Neural cell (in vitro differentiated cells): ENCODE results near the gene AMOTL2. TPM values are rescaled to one million over a fixed set of nuclear protein-coding genes. Genes with fewer than 3 reads are reported as not detected.

Experiments used
- H2AFZ ChIP-seq: fragments of 200-600, 300-800 bp; sonication (generic), shearing (Covaris generic); 2 replicates; pipeline ENCODE4 v1.6.0; 2014; ENCODE audit warnings: low read depth, mild to moderate bottlenecking, antibody characterized with exemption, low read length, moderate library complexity
- H3F3A ChIP-seq: fragments of 200-600 bp; shearing (Covaris generic); 2 replicates; pipeline ENCODE4 v1.6.1; 2016; ENCODE audit warnings: mild to moderate bottlenecking, moderate library complexity, mixed read lengths, antibody characterized with exemption, low read length; ENCODE audit not compliant: insufficient read depth, poor library complexity, severe bottlenecking
- H3K27ac ChIP-seq: fragments of 200-600, 300-800 bp; sonication (generic), shearing (Covaris generic); 2 replicates; pipeline ENCODE4 v1.5.1; 2014; ENCODE audit warnings: mild to moderate bottlenecking, low read length, moderate library complexity
- H3K27me3 ChIP-seq: fragments of 300-800, 200-600 bp; sonication (generic), shearing (Covaris generic); 2 replicates; pipeline ENCODE4 v1.6.0; 2014; ENCODE audit warnings: mild to moderate bottlenecking, low read depth, low read length, moderate library complexity; ENCODE audit not compliant: insufficient read depth
- H3K36me3 ChIP-seq: fragments of 300-800, 200-600 bp; sonication (generic), shearing (Covaris generic); 2 replicates; pipeline ENCODE4 v1.5.1; 2014; ENCODE audit warnings: mild to moderate bottlenecking, antibody characterized with exemption, low read length, moderate library complexity; ENCODE audit not compliant: insufficient read depth
- H3K4me2 ChIP-seq: fragments of 300-800, 200-600 bp; sonication (generic), shearing (Covaris generic); 2 replicates; pipeline ENCODE4 v1.6.0; 2014; ENCODE audit warnings: mild to moderate bottlenecking, low read length
- H3K4me3 ChIP-seq: fragments of 300-800, 200-600 bp; sonication (generic), shearing (Covaris generic); 2 replicates; pipeline ENCODE4 v1.5.1; 2014; ENCODE audit warnings: mild to moderate bottlenecking, low read length, moderate library complexity
- H3K79me2 ChIP-seq: fragments of 200-600 bp; shearing (Covaris generic); replicated peaks from 2 replicates; pipeline ENCODE4 v1.6.0; 2014; ENCODE audit warnings: mild to moderate bottlenecking, low read length, moderate library complexity; ENCODE audit not compliant: insufficient read depth
- H3K9ac ChIP-seq: fragments of 300-800, 200-600 bp; sonication (generic), shearing (Covaris generic); 2 replicates; pipeline ENCODE4 v1.6.1; 2016; ENCODE audit warnings: mild to moderate bottlenecking, low read length, mixed read lengths
- H3K9me2 ChIP-seq: fragments of 200-600 bp; shearing (Covaris generic); 2 replicates; pipeline ENCODE4 v1.6.1; 2016; ENCODE audit warnings: mild to moderate bottlenecking, low read length, mixed read lengths; ENCODE audit not compliant: insufficient read depth
- H3K9me3 ChIP-seq: fragments of 200-600, 300-800 bp; sonication (generic), shearing (Covaris generic); 2 replicates; pipeline ENCODE4 v1.6.1; 2016; ENCODE audit warnings: mild to moderate bottlenecking, mixed run types, low read length, moderate library complexity, mixed read lengths
- H4K20me1 ChIP-seq: fragments of 200-600 bp; shearing (Covaris generic); 2 replicates; pipeline ENCODE4 v1.6.1; 2016; ENCODE audit warnings: mild to moderate bottlenecking, mixed run types; ENCODE audit not compliant: insufficient read depth
- CTCF ChIP-seq: fragments of 450-650 bp; IDR thresholded peaks from 2 replicates; pipeline ENCODE4 v1.5.1; 2014; ENCODE audit warnings: antibody characterized with exemption, mild to moderate bottlenecking, moderate library complexity; ENCODE audit not compliant: poor library complexity, severe bottlenecking
- EP300 ChIP-seq: fragments of 450-650 bp; conservative IDR thresholded peaks from 2 replicates; pipeline ENCODE4 v1.6.1; 2014; ENCODE audit warnings: antibody characterized with exemption, mild to moderate bottlenecking, moderate library complexity; ENCODE audit not compliant: poor library complexity, severe bottlenecking
- EZH2 ChIP-seq: fragments of 200-600, 300-800 bp; shearing (Covaris generic), sonication (generic); IDR thresholded peaks from 2 replicates; pipeline ENCODE4 v1.6.1; 2014; ENCODE audit warnings: antibody characterized with exemption, low read length, borderline replicate concordance, mild to moderate bottlenecking; ENCODE audit not compliant: insufficient read depth, poor library complexity, severe bottlenecking
- MXI1 ChIP-seq: fragments of 450-650 bp; conservative IDR thresholded peaks from 2 replicates; pipeline ENCODE4 v1.6.1; 2014; ENCODE audit warnings: antibody characterized with exemption, mild to moderate bottlenecking; ENCODE audit not compliant: poor library complexity, severe bottlenecking
- POLR2AphosphoS5 ChIP-seq: IDR thresholded peaks from 2 replicates; pipeline ENCODE4 v1.6.1; 2012
- RAD21 ChIP-seq: fragments of 450-650 bp; conservative IDR thresholded peaks from 2 replicates; pipeline ENCODE4 v1.6.1; 2014; ENCODE audit warnings: antibody characterized with exemption, mild to moderate bottlenecking, moderate library complexity
- SMC3 ChIP-seq: fragments of 450-650 bp; conservative IDR thresholded peaks from 2 replicates; pipeline ENCODE4 v1.6.1; 2014; ENCODE audit warnings: antibody characterized with exemption, mild to moderate bottlenecking, moderate library complexity; ENCODE audit not compliant: poor library complexity
- TAF1 ChIP-seq: IDR thresholded peaks from 2 replicates; pipeline ENCODE4 v1.6.1; 2012; ENCODE audit warnings: low read depth
- polyA plus RNA-seq: library from polyadenylated mRNA; depleted of rRNA; stranded (reverse); fragments of >200 nt; gene quantifications from 2 replicates; pipeline ENCODE4 v1.2.3, GENCODE V29; 2014
- TF ChIP-seq, protein P1 (sequence below): IDR thresholded peaks from 2 replicates; pipeline ENCODE4 v1.6.1; 2012; ENCODE audit warnings: borderline replicate concordance

The AMOTL2 gene
- polyA plus RNA-seq, 1 donor from 2014 or later = 30.1 TPM

- TF ChIP-seq TAF1 (no peak), EP300 (no peak), POLR2AphosphoS5 (no peak), EZH2 (no peak)
- H3K9ac ChIP-seq = no peak overlapping the region
Measured at GRCh38 chr3:134339331-134339730, 34.9 kb downstream of the AMOTL2 start.

DNA sequence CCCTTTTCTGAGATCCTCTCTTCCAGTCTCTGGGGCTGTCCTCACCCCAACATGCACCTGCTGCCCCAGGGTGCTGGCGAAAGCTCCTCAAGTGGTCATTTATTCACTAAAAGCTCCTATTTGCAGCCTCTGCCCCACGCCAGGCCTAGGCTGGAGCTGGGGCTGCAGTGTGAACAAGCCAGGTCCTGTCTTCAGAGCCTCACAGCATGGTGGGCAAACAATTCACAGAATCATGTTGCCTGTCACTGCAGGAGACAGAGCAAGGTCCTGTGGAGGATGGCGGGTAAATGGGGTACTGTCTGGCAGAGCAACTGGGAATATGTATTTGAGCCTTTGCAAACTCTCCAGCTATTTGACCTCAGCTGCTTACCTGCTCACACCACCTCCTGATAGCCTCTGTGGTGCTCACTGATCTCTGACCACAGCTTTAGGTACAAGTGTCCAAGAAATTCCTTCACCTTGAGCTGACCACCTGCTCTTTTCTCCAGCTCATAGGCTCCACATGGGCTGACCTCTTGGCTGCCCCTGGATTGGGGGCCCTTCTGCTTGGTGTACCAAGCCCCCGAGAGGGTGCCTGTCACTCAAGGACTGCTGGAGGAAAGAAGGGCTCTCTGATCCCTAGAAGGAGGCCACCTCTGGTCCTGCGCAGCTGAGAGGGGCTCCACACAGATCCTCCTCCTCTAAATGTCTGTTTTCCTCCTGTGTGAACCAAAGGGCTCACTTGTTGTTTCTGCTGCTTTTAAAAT is 35.6 kb downstream of the AMOTL2 start:
- Histone ChIP-seq H2AFZ (no peak overlapping the region), H3K9ac (no peak overlapping the region), H3K27me3 (no peaks in the 10 kb centered on the region), H3K27ac (no peak overlapping the region), H3K36me3 (no peaks in the 10 kb centered on the region), H4K20me1 (no peaks in the 10 kb centered on the region), H3K4me2 (no peak overlapping the region), H3F3A (no peaks in the 10 kb centered on the region), H3K4me3 (no peak overlapping the region), H3K9me3 (no peaks in the 10 kb centered on the region), H3K9me2 (no peaks in the 10 kb centered on the region), H3K79me2 (no peaks in the 10 kb centered on the region)
- no peak for TF ChIP-seq POLR2AphosphoS5
- TF ChIP-seq EZH2 = no peak
- TF ChIP-seq MXI1 = no peak
- TF ChIP-seq SMC3 = no peak
- TF ChIP-seq, protein P1, sequence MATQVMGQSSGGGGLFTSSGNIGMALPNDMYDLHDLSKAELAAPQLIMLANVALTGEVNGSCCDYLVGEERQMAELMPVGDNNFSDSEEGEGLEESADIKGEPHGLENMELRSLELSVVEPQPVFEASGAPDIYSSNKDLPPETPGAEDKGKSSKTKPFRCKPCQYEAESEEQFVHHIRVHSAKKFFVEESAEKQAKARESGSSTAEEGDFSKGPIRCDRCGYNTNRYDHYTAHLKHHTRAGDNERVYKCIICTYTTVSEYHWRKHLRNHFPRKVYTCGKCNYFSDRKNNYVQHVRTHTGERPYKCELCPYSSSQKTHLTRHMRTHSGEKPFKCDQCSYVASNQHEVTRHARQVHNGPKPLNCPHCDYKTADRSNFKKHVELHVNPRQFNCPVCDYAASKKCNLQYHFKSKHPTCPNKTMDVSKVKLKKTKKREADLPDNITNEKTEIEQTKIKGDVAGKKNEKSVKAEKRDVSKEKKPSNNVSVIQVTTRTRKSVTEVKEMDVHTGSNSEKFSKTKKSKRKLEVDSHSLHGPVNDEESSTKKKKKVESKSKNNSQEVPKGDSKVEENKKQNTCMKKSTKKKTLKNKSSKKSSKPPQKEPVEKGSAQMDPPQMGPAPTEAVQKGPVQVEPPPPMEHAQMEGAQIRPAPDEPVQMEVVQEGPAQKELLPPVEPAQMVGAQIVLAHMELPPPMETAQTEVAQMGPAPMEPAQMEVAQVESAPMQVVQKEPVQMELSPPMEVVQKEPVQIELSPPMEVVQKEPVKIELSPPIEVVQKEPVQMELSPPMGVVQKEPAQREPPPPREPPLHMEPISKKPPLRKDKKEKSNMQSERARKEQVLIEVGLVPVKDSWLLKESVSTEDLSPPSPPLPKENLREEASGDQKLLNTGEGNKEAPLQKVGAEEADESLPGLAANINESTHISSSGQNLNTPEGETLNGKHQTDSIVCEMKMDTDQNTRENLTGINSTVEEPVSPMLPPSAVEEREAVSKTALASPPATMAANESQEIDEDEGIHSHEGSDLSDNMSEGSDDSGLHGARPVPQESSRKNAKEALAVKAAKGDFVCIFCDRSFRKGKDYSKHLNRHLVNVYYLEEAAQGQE = no peak
- TF ChIP-seq TAF1 = no peak
- TF ChIP-seq CTCF = no peak
- no peak for TF ChIP-seq RAD21
- TF ChIP-seq EP300 = no peak

More at GRCh38 chr3:134339331-134339730, 34.9 kb downstream of the AMOTL2 start:
- Histone ChIP-seq H3K4me3 (no peak overlapping the region), H3K4me2 (no peak overlapping the region), H3F3A (no peaks in the 10 kb centered on the region), H3K36me3 (no peaks in the 10 kb centered on the region), H3K9me3 (no peaks in the 10 kb centered on the region), H3K27me3 (no peaks in the 10 kb centered on the region), H2AFZ (no peak overlapping the region), H4K20me1 (no peaks in the 10 kb centered on the region), H3K79me2 (no peaks in the 10 kb centered on the region), H3K27ac (no peak overlapping the region), H3K9me2 (no peaks in the 10 kb centered on the region)
